PC-3 (cell line): ENCODE data around the gene TBX6. TPM values are rescaled to one million over a fixed set of nuclear protein-coding genes. Genes with fewer than 3 reads are reported as not detected.
A peak's percentile ranks its signal among the peaks of the same experiment; 100 is the strongest.

Experiments
- ATAC-seq: fragments of 200-7000 bp; cut with Tn5 transposase; 2 replicates; pipeline ENCODE4 v1.9.1; 2020; ENCODE audit warnings: mild to moderate bottlenecking, moderate library complexity
- BruUV-seq: library from RNA; stranded (reverse); fragments of 400-500 nt; replicated peaks from 2 replicates; lab custom pipeline; 2021; lab: Mats Ljungman, UMichigan
- CTCF ChIA-PET: fragments of 300-600 bp; sonication (Branson Sonifier 250); formaldehyde crosslinking; loops from one replicate; lab custom pipeline; 2022; ENCODE audit warnings: antibody characterized with exemption; lab: Charles Lee
- POLR2A ChIA-PET: fragments of 300-600 bp; sonication (Branson Sonifier 250); formaldehyde crosslinking; loops from one replicate; lab custom pipeline; 2022; ENCODE audit warnings: antibody characterized with exemption; ENCODE audit not compliant: unreplicated experiment; lab: Charles Lee
- DNase-seq: peaks from one replicate; pipeline ENCODE4 v3.0.0-alpha.2; 2015
- H2AFZ ChIP-seq: fragments of 300-600 bp; sonication (generic); 2 replicates; pipeline ENCODE4 v1.6.0; 2016; ENCODE audit warnings: antibody characterized with exemption, low read length
- H3F3A ChIP-seq: fragments of 300-600 bp; sonication (generic); one replicate; pipeline ENCODE4 v1.6.0; 2017; ENCODE audit warnings: antibody characterized with exemption, low read length, control low read depth, mild to moderate bottlenecking; ENCODE audit not compliant: unreplicated experiment
- H3K27ac ChIP-seq: fragments of 300-600 bp; sonication (generic); 2 replicates; pipeline ENCODE4 v1.5.1; 2016; ENCODE audit warnings: mild to moderate bottlenecking, low read length
- H3K27me3 ChIP-seq: fragments of 300-600 bp; sonication (generic); 2 replicates; pipeline ENCODE4 v1.6.1; 2016; ENCODE audit warnings: low read length, mixed read lengths
- H3K36me3 ChIP-seq: fragments of 300-600 bp; sonication (generic); 2 replicates; pipeline ENCODE4 v1.6.1; 2016; ENCODE audit warnings: low read depth, mixed run types, low read length, mixed read lengths
- H3K4me1 ChIP-seq: fragments of 300-600 bp; sonication (generic); 2 replicates; pipeline ENCODE4 v1.5.1; 2016; ENCODE audit warnings: low read length; ENCODE audit not compliant: insufficient read depth
- H3K4me2 ChIP-seq: fragments of 300-600 bp; sonication (generic); 2 replicates; pipeline ENCODE4 v1.6.0; 2016; ENCODE audit warnings: low read length
- H3K4me3 ChIP-seq: fragments of 300-600 bp; sonication (generic); 2 replicates; pipeline ENCODE4 v1.5.1; 2016; ENCODE audit warnings: mild to moderate bottlenecking, low read length, mixed read lengths
- H3K79me2 ChIP-seq: fragments of 300-600 bp; sonication (generic); 2 replicates; pipeline ENCODE4 v1.6.1; 2017; ENCODE audit warnings: low read length, mixed read lengths
- H3K9ac ChIP-seq: fragments of 300-600 bp; sonication (generic); 2 replicates; pipeline ENCODE4 v1.6.0; 2016; ENCODE audit warnings: mild to moderate bottlenecking, low read length
- H3K9me2 ChIP-seq: fragments of 300-600 bp; sonication (generic); replicated peaks from 2 replicates; pipeline ENCODE4 v1.6.1; 2016; ENCODE audit warnings: mixed run types, low read length, mixed read lengths
- H3K9me3 ChIP-seq: fragments of 300-600 bp; sonication (generic); 2 replicates; pipeline ENCODE4 v1.6.1; 2016; ENCODE audit warnings: low read length, mixed read lengths
- H4K20me1 ChIP-seq: fragments of 300-600 bp; sonication (generic); 2 replicates; pipeline ENCODE4 v1.6.1; 2016; ENCODE audit warnings: low read length, mixed read lengths
- CTCF ChIP-seq: fragments of 300-600 bp; sonication (generic); conservative IDR thresholded peaks from 2 replicates; pipeline ENCODE4 v1.5.1; 2017; ENCODE audit warnings: antibody characterized with exemption, low read depth, mild to moderate bottlenecking, low read length
- EZH2 ChIP-seq: fragments of 300-600 bp; sonication (generic); IDR thresholded peaks from one replicate; pipeline ENCODE4 v1.6.1; 2017; ENCODE audit warnings: antibody characterized with exemption, mild to moderate bottlenecking, low read length; ENCODE audit not compliant: unreplicated experiment
- EZH2phosphoT487 ChIP-seq: fragments of 300-600 bp; sonication (generic); IDR thresholded peaks from 2 replicates; pipeline ENCODE4 v1.6.1; 2018; ENCODE audit warnings: mild to moderate bottlenecking, antibody characterized with exemption, low read length, borderline replicate concordance
- intact Hi-C: fragments of 100-400 bp; cut with micrococcal nuclease; formaldehyde crosslinking; loops from 2 replicates; pipeline ENCODE4 v1.9.0; 2023
- total RNA-seq: library from RNA; depleted of rRNA; stranded (reverse); fragments of >200 nt; gene quantifications from 2 replicates; pipeline ENCODE4 v1.2.3, GENCODE V29; 2014

TBX6 gene
- total RNA-seq, 1 experiment from 2014 or later = 1.1 TPM

GRCh38 chr16:30121741-30122571 is 30.2 kb upstream of the TBX6 start:
- CTCF ChIA-PET = no interaction called here
- Histone ChIP-seq H3K79me2 (no peaks in the 10 kb centered on the region), H3K9ac (peak overlapping the region; percentile 72), H3F3A (no peaks in the 10 kb centered on the region), H3K9me2 (no peaks in the 10 kb centered on the region), H3K27me3 (no peaks in the 10 kb centered on the region), H3K4me3 (peak overlapping the region; percentile 79), H3K27ac (no peak overlapping the region), H2AFZ (0 out of 2 replicates have a peak overlapping the region, but pooled peaks have one; percentile 64), H3K36me3 (no peaks in the 10 kb centered on the region), H4K20me1 (no peaks in the 10 kb centered on the region), H3K9me3 (no peaks in the 10 kb centered on the region), H3K4me1 (peaks cover 10% of the 10 kb centered on the region), H3K4me2 (peak overlapping the region; percentile 83)
- no peak for DNase-seq
- BruUV-seq = no TSS peak
- TF ChIP-seq EZH2 (no peak), EZH2phosphoT487 (no peak), CTCF (no peak)
- POLR2A ChIA-PET = no interaction called here
- intact Hi-C loops = no loop called here
- no peak for ATAC-seq

- Histone ChIP-seq H3K79me2 (no peaks in the 10 kb centered on the region), H3K36me3 (no peaks in the 10 kb centered on the region), H3F3A (no peaks in the 10 kb centered on the region), H3K9me3 (no peaks in the 10 kb centered on the region), H2AFZ (no peak overlapping the region), H3K27me3 (no peaks in the 10 kb centered on the region), H3K9me2 (no peaks in the 10 kb centered on the region), H3K27ac (no peak overlapping the region), H3K4me2 (no peak overlapping the region), H3K9ac (no peak overlapping the region), H3K4me3 (no peak overlapping the region), H4K20me1 (no peaks in the 10 kb centered on the region), H3K4me1 (peaks cover 10% of the 10 kb centered on the region)
- ChIA-PET CTCF (no interaction called here), POLR2A (no interaction called here)
- DNase-seq (peak; percentile 8), ATAC-seq (no peak)
- no TSS peak for BruUV-seq
- intact Hi-C loops = no loop called here
- TF ChIP-seq CTCF (no peak), EZH2 (no peak), EZH2phosphoT487 (no peak)
Measured at GRCh38 chr16:30120340-30121105, 28.8 kb upstream of the TBX6 start.
